Activated CD4-positive, alpha-beta T cell treated with anti-CD3 and anti-CD28 coated beads for 36 hours (primary cell): ENCODE data around the gene SCML1. TPM values are rescaled to one million over a fixed set of nuclear protein-coding genes. Genes with fewer than 3 reads are reported as not detected.

Experiments used
- ATAC-seq: fragments of 200-7000 bp; cut with Tn5 transposase; one replicate; pipeline ENCODE4 v1.10.0; 2021; ENCODE audit warnings: mild to moderate bottlenecking, moderate library complexity
- CTCF ChIA-PET: fragments of 350-600 bp; sonication (Branson Sonifier 250); formaldehyde crosslinking; loops from one replicate; lab custom pipeline; 2021; ENCODE audit warnings: antibody characterized with exemption; lab: Charles Lee
- POLR2A ChIA-PET: fragments of 350-600 bp; sonication (Branson Sonifier 250); formaldehyde crosslinking; loops from one replicate; lab custom pipeline; 2021; ENCODE audit warnings: antibody characterized with exemption, inconsistent platforms; lab: Charles Lee
- DNase-seq: peaks from one replicate; pipeline ENCODE4 v3.0.0-alpha.2; 2020
- H3K27ac Mint-ChIP-seq: one replicate; pipeline ENCODE4 v1.8.0; 2021; ENCODE audit warnings: mixed read lengths
- H3K27me3 Mint-ChIP-seq: one replicate; pipeline ENCODE4 v1.8.0; 2021; ENCODE audit warnings: mixed read lengths
- H3K36me3 Mint-ChIP-seq: one replicate; pipeline ENCODE4 v1.8.0; 2021; ENCODE audit warnings: low read depth, mixed read lengths
- H3K4me1 Mint-ChIP-seq: one replicate; pipeline ENCODE4 v1.8.0; 2021; ENCODE audit warnings: mixed read lengths
- H3K4me3 Mint-ChIP-seq: one replicate; pipeline ENCODE4 v1.8.0; 2021; ENCODE audit warnings: mild to moderate bottlenecking, moderate library complexity, mixed read lengths
- H3K9me3 Mint-ChIP-seq: one replicate; pipeline ENCODE4 v1.8.0; 2021; ENCODE audit warnings: low read depth, mixed read lengths
- intact Hi-C, 2 experiments: fragments of 100-400 bp; cut with DNase I in 1 of 2; cut with micrococcal nuclease in 1 of 2; formaldehyde crosslinking; loops; one replicate each; pipeline versions ENCODE4 v1.14.2 to v1.15.1; 2022 to 2024; cut with DNase I, micrococcal nuclease
- total RNA-seq, 2 experiments: library from RNA; stranded (reverse); gene quantifications; one replicate each; pipeline ENCODE4 v1.2.3, GENCODE V29; 2021

SCML1 gene
- total RNA-seq, 2 experiments from 2014 or later = 7.3 TPM

GRCh38 chrX:17713288-17713687 is 24.0 kb upstream of the SCML1 start:
- intact Hi-C loops = no loop called here
- CTCF ChIA-PET = no interaction called here
- H3K9me3 Mint-ChIP-seq = no peaks in the 10 kb centered on the region
- H3K27ac Mint-ChIP-seq = no peak overlapping the region
- POLR2A ChIA-PET = no interaction called here
- no peak for ATAC-seq
- H3K4me1 Mint-ChIP-seq = no peaks in the 10 kb centered on the region
- DNase-seq = no peak
- H3K27me3 Mint-ChIP-seq = no peaks in the 10 kb centered on the region
- no peak overlapping the region for H3K4me3 Mint-ChIP-seq
- no peaks in the 10 kb centered on the region for H3K36me3 Mint-ChIP-seq

DNA sequence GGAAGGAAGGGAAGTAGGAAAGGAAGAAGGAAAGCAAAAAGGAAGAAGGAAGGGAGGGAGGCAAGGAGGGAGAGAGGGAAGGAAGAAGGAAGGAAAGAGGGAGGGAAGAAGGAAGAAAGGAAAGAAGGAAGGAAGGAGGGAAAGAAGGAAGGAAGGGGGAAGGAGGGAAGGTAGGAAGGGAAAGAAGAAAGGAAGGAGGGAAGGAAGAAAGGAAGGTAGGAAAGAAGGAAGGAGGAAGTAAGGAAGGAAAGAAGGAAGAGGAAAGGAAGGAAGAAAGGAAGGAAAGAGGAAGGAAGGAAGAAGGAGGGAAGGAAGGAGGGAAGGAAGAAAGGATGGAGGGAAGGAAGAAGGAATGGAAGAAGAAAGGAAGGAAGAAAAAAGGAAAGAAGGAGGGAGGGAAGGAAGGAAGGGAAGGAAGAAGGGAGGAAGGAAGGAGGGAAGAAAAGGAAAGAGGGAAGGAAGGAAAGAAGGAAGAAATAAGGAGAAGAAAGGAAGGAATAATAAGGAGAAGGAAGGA is 18.6 kb upstream of the SCML1 start:
- POLR2A ChIA-PET = interaction anchor here (0.6 kb wide), 1 partner anchor 169 kb away, joined by 3 read pairs; no protein-coding TSS in a partner anchor

GRCh38 chrX:17719711-17720110 is 17.6 kb upstream of the SCML1 start:
- Mint-ChIP-seq H3K4me1 (no peaks in the 10 kb centered on the region), H3K9me3 (no peaks in the 10 kb centered on the region), H3K4me3 (no peak overlapping the region), H3K36me3 (no peaks in the 10 kb centered on the region), H3K27ac (no peak overlapping the region), H3K27me3 (no peaks in the 10 kb centered on the region)
- DNase-seq = no peak
- POLR2A ChIA-PET = interaction anchor here (0.7 kb wide), 1 partner anchor 571 kb away, joined by 6 read pairs; no protein-coding TSS in a partner anchor
- CTCF ChIA-PET = no interaction called here
- intact Hi-C loops = no loop called here
- no peak for ATAC-seq

More for the DNA sequence above, 18.6 kb upstream of the SCML1 start:
- DNase-seq = no peak
- Mint-ChIP-seq H3K27ac (no peak overlapping the region), H3K36me3 (no peaks in the 10 kb centered on the region), H3K9me3 (no peaks in the 10 kb centered on the region), H3K4me3 (no peak overlapping the region), H3K4me1 (no peaks in the 10 kb centered on the region), H3K27me3 (no peaks in the 10 kb centered on the region)
- no peak for ATAC-seq
- CTCF ChIA-PET = no interaction called here
- intact Hi-C loops = no loop called here

DNA sequence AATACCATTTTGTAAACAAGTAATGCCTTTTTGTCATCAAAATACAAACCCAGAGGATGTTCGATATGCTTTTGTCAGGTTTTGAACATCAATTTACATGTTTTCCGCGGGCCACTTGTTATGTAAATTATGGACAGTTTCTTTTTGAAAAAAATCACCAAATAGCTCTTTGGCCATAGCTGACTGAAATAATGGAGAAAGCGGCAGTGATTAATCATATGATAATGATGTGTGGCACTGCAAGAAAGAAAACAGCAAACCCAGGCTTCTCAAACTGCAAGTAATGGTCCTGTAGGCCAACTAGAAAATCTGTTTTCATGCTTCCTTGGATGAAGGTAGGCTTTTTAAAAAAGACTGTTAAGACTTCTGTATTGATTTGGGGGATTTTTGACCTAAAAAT is 15.6 kb upstream of the SCML1 start:
- H3K4me3 Mint-ChIP-seq = no peak overlapping the region
- ATAC-seq = no peak
- CTCF ChIA-PET = no interaction called here
- no peak for DNase-seq
- H3K36me3 Mint-ChIP-seq = no peaks in the 10 kb centered on the region
- no peak overlapping the region for H3K27ac Mint-ChIP-seq
- POLR2A ChIA-PET = no interaction called here
- no peaks in the 10 kb centered on the region for H3K4me1 Mint-ChIP-seq
- no peaks in the 10 kb centered on the region for H3K27me3 Mint-ChIP-seq
- intact Hi-C loops = no loop called here
- no peaks in the 10 kb centered on the region for H3K9me3 Mint-ChIP-seq

DNA sequence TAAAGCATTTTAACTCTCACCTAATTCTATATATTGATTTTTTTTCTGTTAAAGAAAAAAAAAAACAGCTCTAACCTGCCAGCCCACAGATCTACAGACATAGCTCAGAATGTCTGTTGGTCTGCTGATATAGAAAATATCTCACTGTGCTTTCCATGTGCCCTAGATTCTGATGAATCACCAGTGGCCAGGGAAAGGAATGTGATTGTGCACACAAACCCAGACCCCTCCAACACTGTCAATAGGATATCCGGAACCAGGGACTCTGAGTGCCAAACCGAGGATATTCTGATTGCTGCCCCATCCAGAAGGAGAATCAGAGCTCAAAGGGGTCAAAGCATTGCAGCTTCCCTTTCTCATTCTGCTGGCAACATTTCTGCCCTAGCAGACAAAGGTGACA is 12.1 kb upstream of the SCML1 start:
- CTCF ChIA-PET = no interaction called here
- Mint-ChIP-seq H3K9me3 (no peaks in the 10 kb centered on the region), H3K27me3 (no peaks in the 10 kb centered on the region), H3K4me1 (no peaks in the 10 kb centered on the region), H3K36me3 (no peaks in the 10 kb centered on the region), H3K4me3 (no peak overlapping the region), H3K27ac (no peak overlapping the region)
- POLR2A ChIA-PET = no interaction called here
- intact Hi-C loops = no loop called here
- no peak for ATAC-seq
- no peak for DNase-seq

DNA sequence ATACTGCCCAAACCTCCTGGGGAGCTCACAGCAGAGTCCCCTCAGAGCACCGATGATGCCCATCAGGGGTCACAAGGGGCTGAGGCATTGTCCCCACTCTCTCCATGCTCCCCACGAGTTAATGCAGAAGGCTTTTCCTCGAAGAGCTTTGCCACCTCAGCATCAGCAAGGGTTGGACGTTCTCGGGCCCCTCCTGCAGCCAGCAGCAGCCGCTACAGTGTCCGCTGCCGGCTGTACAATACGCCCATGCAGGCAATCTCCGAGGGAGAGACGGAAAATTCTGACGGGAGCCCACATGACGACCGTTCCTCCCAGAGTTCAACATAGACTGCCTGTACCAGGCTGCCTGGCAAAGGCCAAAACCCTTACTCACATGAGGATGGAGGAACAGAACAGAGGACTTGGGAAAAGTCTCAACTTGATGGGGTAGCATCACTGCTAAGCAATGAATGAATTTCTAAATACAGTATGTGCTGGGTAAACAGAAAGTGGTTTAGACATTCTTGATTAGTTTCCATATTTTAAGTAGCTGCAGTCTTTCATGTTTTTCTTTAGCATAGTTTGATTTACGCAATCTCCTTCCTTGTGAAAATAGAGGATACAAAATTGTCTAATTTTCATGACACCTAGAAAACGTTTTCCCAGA is 5.0 kb upstream of the SCML1 start:
- H3K4me3 Mint-ChIP-seq = no peak overlapping the region
- CTCF ChIA-PET = no interaction called here

GRCh38 chrX:17735406-17735805 is 1.9 kb upstream of the SCML1 start:
- H3K4me3 Mint-ChIP-seq = no peak overlapping the region

More for the DNA sequence above, 5.0 kb upstream of the SCML1 start:
- intact Hi-C loops = loop anchor here in 1 of 2 experiments (10.0 kb wide), 2 partner anchors 943 to 1953 kb away; partner anchors contain the start of gene RS1
- ATAC-seq (no peak), DNase-seq (no peak)
- Mint-ChIP-seq H3K36me3 (no peaks in the 10 kb centered on the region), H3K27me3 (peaks cover 2% of the 10 kb centered on the region), H3K4me1 (peaks cover 2% of the 10 kb centered on the region), H3K27ac (no peak overlapping the region), H3K9me3 (no peaks in the 10 kb centered on the region)
- POLR2A ChIA-PET = no interaction called here

DNA sequence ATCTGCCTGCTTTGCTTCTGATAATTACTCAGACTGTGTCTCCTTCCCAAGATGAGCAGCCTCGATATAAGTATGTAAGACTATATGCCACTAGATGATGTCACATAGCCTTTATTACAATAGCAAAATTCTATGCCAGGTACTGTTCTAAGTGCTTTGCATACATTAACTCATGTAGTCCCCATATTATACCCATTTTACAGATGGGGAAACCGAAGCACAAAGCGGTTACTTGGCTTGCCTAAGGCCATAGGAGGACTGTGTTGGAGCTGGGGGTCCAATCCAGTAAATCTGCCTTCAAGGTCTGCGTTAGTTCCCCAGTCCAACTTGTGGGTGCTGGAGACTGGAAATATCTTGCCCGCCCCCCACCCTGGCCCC is 826 bp upstream of the SCML1 start:
- no peaks in the 10 kb centered on the region for H3K9me3 Mint-ChIP-seq
- peak overlapping the region; percentile 81 for H3K4me3 Mint-ChIP-seq
- peaks cover 25% of the 10 kb centered on the region for H3K4me1 Mint-ChIP-seq
- ATAC-seq (no peak), DNase-seq (no peak)
- no peaks in the 10 kb centered on the region for H3K36me3 Mint-ChIP-seq
- H3K27ac Mint-ChIP-seq = peak overlapping the region; percentile 72
- intact Hi-C loops = loop anchor here (5.0 to 10.0 kb wide), 9 partner anchors 84 to 1948 kb away; partner anchors contain the start of genes CDKL5 (in 1 of the 2), PDHA1 (in 1 of the 2), RBBP7 (in 1 of the 2) and RS1 (in 1 of the 2)
- ChIA-PET POLR2A (no interaction called here), CTCF (interaction anchor here (0.5 to 1.0 kb wide), 3 partner anchors 8 to 187 kb away, joined by 3 to 5 read pairs (median 3); no protein-coding TSS in a partner anchor)
- peaks cover 5% of the 10 kb centered on the region for H3K27me3 Mint-ChIP-seq

More at GRCh38 chrX:17735406-17735805, 1.9 kb upstream of the SCML1 start:
- no peak for DNase-seq
- peaks cover 20% of the 10 kb centered on the region for H3K4me1 Mint-ChIP-seq
- POLR2A ChIA-PET = no interaction called here
- no peaks in the 10 kb centered on the region for H3K36me3 Mint-ChIP-seq
- H3K27me3 Mint-ChIP-seq = peaks cover 2% of the 10 kb centered on the region
- H3K9me3 Mint-ChIP-seq = no peaks in the 10 kb centered on the region
- CTCF ChIA-PET = interaction anchor here (0.9 to 1.0 kb wide), 2 partner anchors 8 to 9 kb away, joined by 3 to 5 read pairs; no protein-coding TSS in a partner anchor
- intact Hi-C loops = loop anchor here (5.0 to 10.0 kb wide), 9 partner anchors 83 to 1949 kb away; partner anchors contain the start of genes CDKL5 (in 1 of the 2), PDHA1 (in 1 of the 2), RBBP7 (in 1 of the 2) and RS1 (in 1 of the 2)
- H3K27ac Mint-ChIP-seq = no peak overlapping the region
- no peak for ATAC-seq

DNA sequence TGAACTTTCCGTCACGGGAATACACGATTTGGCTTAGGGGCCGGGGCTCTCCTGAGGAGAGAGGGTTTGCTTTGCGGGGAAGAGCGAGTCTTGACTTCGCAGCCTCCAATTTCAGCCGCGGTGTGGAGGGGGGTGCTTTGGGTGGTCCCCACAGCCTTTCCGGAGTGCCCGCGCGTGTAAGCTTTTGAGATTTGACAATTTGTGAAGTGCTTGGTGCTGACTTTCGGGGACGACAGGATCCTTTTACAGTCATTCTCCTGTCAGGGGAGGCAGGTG is 355 bp downstream of the SCML1 start:
- Mint-ChIP-seq H3K27me3 (peaks cover 5% of the 10 kb centered on the region), H3K4me3 (peak overlapping the region; percentile 81), H3K4me1 (peaks cover 30% of the 10 kb centered on the region), H3K9me3 (no peaks in the 10 kb centered on the region), H3K27ac (peak overlapping the region; percentile 95), H3K36me3 (no peaks in the 10 kb centered on the region)
- intact Hi-C loops = loop anchor here (5.0 to 10.0 kb wide), 9 partner anchors 85 to 1947 kb away; partner anchors contain the start of genes CDKL5 (in 1 of the 2), PDHA1 (in 1 of the 2), RBBP7 (in 1 of the 2) and RS1 (in 1 of the 2)
- ATAC-seq (peak; percentile 6), DNase-seq (peak; percentile 46)
- ChIA-PET CTCF (no interaction called here), POLR2A (no interaction called here)

- Mint-ChIP-seq H3K27ac (peak overlapping the region; percentile 95), H3K4me3 (peak overlapping the region; percentile 81)
- CTCF ChIA-PET = no interaction called here
Observed at GRCh38 chrX:17737986-17738713, 857 bp downstream of the SCML1 start.

More at GRCh38 chrX:17737986-17738713, 857 bp downstream of the SCML1 start:
- Mint-ChIP-seq H3K4me1 (peaks cover 32% of the 10 kb centered on the region), H3K36me3 (no peaks in the 10 kb centered on the region), H3K9me3 (no peaks in the 10 kb centered on the region), H3K27me3 (peaks cover 5% of the 10 kb centered on the region)
- intact Hi-C loops = loop anchor here (2.0 to 10.0 kb wide), 11 partner anchors 86 to 1947 kb away; partner anchors contain the start of genes PDHA1 (in 2 of the 2), CDKL5 (in 1 of the 2), PHKA2 (in 1 of the 2) and RBBP7 (in 1 of the 2)
- ATAC-seq (peak; percentile 24), DNase-seq (peak; percentile 69)
- POLR2A ChIA-PET = no interaction called here
